AG10803 (cell line): ENCODE data around the gene ERGIC1.

Experiments
- DNase-seq: peaks from one replicate; pipeline ENCODE4 v3.0.0; 2010; ENCODE audit warnings: low read depth
- H3K4me3 ChIP-seq: 2 replicates; pipeline ENCODE4 v1.5.1; 2011; ENCODE audit warnings: mild to moderate bottlenecking, low read length, control low read depth
- CTCF ChIP-seq: conservative IDR thresholded peaks from 2 replicates; pipeline ENCODE4 v1.5.1; 2011; ENCODE audit warnings: mild to moderate bottlenecking, low read length, control low read depth, inconsistent platforms

The ERGIC1 gene

GRCh38 chr5:172904643-172905345 is 70.7 kb downstream of the ERGIC1 start:
- DNase-seq: peak; percentile 83
- H3K4me3 ChIP-seq: no peak overlapping the region
- no peak for TF ChIP-seq CTCF

- TF ChIP-seq CTCF: no peak
- no peak overlapping the region for H3K4me3 ChIP-seq
- DNase-seq: no peak
Observed at GRCh38 chr5:172905346-172906140, 71.5 kb downstream of the ERGIC1 start.

- peak; percentile 48 for DNase-seq
Observed at GRCh38 chr5:172906436-172906835, 72.4 kb downstream of the ERGIC1 start.

GRCh38 chr5:172906888-172907287 is 72.8 kb downstream of the ERGIC1 start:
- TF ChIP-seq CTCF: no peak
- H3K4me3 ChIP-seq: no peak overlapping the region
- no peak for DNase-seq

More at GRCh38 chr5:172906436-172906835, 72.4 kb downstream of the ERGIC1 start:
- TF ChIP-seq CTCF: no peak
- no peak overlapping the region for H3K4me3 ChIP-seq

GRCh38 chr5:172907657-172908056 is 73.6 kb downstream of the ERGIC1 start:
- no peak for TF ChIP-seq CTCF
- H3K4me3 ChIP-seq: no peak overlapping the region
- DNase-seq: no peak

- TF ChIP-seq CTCF: no peak
- no peak for DNase-seq
- H3K4me3 ChIP-seq: no peak overlapping the region
Observed at GRCh38 chr5:172908662-172909061, 74.6 kb downstream of the ERGIC1 start.
